GM21381 (cell line): ENCODE results near the gene ATXN1.
A peak's percentile ranks its signal among the peaks of the same experiment; 100 is the strongest.

ENCODE experiments used
- ATAC-seq: cut with Tn5 transposase; IDR thresholded peaks from one replicate; pipeline ENCODE4 v1.9.1; 2021; ENCODE audit warnings: mild to moderate bottlenecking, moderate library complexity; ENCODE audit not compliant: unreplicated experiment

The ATXN1 gene

DNA sequence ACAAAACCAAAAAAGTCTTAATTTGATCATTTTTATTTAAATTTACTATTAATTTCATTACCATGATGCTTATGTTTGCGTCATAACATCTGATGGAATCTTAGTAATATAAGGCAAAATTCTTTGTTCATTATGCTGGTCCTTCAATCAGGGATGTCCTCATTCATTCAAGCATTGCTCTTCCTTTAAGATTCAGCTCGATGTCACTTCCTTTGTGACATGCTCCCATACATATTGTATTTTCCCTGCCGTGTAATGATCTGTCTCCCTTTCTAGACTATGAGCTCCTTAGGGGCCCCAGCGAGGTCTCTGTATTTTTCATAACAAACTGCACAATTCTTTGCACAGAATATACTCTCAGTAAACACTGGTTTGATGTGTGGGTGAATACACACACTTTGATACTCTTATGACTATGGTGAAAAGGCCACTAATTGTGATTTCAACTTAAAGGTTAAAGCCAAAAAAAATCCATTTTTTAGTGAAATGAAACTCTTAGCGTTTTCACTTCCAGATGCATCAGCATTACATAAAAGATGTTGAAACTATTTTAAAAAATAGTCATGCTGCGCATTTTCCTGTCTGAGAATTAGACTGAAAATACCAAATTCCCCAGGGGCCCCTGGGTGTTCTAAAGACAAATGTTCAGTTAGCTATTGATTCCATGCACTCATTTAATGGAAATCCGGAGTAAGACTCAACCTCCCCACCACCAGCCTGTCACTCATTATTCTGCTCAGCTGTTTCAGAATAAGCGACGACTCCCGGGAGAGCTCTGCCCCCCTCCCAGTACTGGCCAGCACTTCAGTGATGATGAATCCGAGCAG is 169.7 kb downstream of the ATXN1 start:
- ATAC-seq, result peak; percentile 74

DNA sequence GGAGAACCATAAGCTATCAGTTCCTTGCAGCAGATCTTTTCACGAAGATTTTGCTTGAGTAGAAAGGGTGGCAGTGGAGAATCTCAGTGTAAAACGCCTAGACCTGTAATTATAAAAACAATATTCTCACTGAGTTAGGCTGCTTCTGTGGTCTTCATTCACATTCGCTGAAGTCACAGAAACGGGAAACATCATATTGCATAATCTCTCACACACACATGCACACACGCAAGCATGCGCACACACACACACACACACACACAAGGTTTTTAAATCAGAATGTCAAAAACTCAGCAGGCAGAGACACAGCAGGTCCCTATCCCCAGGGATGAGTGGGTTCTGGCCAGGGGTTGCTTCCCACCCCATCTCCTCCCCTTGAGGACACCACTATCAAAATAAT is 175.5 kb downstream of the ATXN1 start:
- no peak for ATAC-seq

DNA sequence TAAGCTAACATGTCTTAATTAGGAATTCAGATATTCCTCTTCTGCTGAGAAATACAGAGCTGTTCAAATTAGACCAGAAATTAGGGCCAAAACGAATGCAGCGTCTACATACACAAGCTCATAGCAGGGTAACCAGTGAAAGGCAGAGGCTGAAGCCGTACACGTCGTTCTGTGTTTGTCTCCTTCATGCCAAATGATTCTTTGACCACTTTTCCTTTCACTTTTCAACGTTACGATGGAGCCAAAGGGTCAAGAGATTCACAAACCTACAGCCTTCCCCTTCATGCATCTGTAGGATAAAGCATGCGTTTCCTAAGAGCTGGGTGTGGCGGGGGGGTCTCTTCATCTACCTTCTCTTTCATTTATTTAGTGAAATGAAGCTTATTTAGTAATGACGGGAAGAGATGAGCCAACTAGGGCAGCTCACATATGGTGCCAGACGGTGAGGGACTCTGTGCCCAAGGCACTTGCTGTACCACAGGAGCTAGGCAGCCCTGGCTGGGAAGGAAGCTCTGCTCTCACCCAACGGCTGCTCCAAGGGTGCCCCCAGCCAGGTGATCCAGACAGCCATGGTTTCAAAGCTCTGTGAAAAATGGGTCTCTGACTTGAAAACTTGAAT is 178.0 kb downstream of the ATXN1 start:
- ATAC-seq, result peak; percentile 48

- no peak for ATAC-seq
Observed at GRCh38 chr6:16582446-16583143, 178.7 kb downstream of the ATXN1 start.

- ATAC-seq, result no peak
Observed at GRCh38 chr6:16578695-16579285, 182.5 kb downstream of the ATXN1 start.

DNA sequence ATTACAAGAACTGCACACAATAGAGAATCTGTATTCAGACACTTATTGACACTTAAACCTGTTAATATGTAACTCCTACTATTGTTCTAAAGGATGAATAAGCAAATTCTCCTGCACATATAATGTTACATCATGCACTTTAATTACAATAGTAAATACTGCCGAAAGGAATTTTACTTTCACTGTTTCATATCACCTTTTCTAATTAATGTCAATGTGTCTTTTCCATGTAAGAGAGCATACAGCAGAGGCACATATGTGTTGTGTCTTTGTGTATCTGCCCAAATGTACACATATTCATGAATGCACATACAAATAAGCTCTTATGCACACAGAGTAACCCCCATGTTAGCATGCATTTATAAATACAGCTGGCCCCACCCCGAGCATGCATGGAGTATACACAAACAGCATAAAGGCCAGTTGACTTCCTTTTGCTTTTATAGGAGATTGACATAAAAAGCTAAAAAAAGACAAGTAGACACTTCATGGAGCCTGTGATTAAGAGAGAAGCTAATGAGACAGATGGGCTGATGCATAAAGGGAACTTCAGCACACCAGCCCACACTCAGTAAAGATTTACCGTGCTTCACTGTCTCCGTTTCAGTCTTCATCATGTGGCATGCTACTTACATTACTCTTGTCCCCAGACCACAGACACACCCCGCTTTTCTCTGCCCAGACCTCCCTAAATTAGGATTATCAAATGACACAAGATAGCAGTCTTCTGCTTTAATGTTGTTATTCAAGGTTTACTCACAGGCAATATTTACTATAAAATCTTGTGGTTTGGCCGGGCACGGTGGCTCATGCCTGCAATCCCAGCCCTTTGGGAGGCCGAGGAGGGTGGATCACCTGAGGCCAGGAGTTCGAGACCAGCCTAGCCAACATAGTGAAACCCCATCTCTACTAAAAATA is 184.6 kb downstream of the ATXN1 start:
- ATAC-seq, result peak; percentile 88

GRCh38 chr6:16575655-16576054 is 185.6 kb downstream of the ATXN1 start:
- no peak for ATAC-seq

GRCh38 chr6:16572943-16573342 is 188.3 kb downstream of the ATXN1 start:
- ATAC-seq, result no peak

GRCh38 chr6:16572317-16572716 is 188.9 kb downstream of the ATXN1 start:
- no peak for ATAC-seq

DNA sequence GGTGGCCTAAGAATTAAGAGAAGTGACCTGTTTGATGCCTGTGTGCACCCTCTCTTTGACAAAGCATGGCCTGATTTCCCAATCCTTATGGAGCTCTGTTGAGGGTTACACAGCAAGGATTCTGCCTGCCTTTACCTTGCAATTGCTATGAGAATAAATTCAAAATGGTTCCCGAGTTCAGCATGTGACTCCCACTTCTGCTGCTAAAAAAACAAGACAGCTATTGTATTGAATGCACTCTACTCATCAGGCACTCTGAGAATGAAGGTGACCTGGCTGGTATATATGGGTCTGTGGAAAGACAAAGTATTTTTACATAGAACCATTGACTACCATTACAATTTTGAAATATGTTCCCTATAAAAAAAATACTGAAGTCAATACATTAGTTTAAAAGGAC is 190.3 kb downstream of the ATXN1 start:
- ATAC-seq, result no peak

DNA sequence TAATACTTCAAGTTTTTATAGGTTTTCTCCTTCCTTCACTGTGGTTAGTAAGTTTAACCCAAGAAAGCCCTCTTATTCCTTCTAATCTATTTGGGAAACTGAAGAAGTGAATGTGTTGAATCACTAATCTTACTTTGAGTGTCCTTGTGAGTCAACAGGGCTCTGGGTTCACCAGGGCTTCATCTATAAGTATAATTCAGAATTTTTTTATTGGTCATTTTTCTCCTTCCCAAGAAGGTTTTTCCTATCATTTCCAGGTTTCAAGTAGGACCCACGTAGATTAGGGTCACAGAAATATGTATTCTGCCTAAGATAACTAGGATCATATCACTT is 191.1 kb downstream of the ATXN1 start:
- no peak for ATAC-seq

DNA sequence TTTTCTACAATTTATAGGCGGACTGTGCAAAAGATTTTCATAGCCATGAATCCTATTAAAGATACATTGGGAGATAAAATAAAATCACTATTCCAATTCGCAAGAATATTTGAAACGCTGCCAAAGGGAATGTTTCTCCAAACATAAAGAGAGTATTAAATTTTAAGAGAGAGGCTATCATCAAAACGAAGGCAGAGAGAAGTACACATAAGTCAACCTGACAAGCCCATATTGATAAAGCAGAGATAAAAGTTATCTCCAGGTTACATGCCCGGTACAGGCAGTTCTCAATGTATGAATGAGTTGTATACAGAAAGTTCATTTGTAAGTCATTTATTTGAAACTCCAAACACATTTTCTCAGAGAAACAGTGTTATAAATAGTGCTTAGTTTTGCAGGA is 193.1 kb downstream of the ATXN1 start:
- ATAC-seq, result no peak

DNA sequence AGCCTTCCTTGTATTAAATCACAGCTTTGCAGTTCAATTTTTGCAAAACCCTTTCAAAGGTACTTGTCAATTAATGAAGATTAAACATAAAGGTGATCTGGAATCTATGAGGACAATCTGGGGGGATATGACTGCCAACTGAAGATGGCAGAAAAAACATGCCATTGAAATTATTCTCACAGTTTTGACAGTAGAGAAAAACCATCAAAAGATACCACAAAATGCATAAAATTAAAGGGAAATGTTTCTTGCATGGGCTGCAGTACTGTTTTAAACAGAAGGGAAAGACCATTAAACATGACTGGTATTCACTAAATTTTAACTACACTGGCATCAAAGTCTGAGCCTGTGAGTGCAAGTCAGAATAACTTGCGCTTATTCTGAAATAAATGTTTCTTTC is 194.2 kb downstream of the ATXN1 start:
- ATAC-seq, result no peak

DNA sequence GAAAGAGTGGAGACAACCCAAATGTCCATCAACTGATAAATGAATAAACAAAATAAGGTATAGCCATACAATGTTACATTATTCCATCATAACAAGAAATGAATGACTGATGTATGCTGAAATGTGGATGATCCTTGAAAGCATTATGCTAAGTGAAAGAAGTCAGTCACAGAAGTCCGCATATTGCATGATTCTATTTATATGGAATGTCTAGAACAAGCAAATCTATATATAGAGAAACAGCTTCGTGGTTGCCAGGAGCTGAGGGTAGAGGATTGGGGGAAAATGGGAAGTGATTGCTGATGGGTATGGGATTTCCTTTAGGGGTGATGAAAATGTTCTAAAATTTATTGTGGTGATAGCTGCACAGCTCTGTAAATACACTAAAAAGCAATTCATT is 196.8 kb downstream of the ATXN1 start:
- ATAC-seq, result no peak

GRCh38 chr6:16563628-16564240 is 197.5 kb downstream of the ATXN1 start:
- no peak for ATAC-seq

DNA sequence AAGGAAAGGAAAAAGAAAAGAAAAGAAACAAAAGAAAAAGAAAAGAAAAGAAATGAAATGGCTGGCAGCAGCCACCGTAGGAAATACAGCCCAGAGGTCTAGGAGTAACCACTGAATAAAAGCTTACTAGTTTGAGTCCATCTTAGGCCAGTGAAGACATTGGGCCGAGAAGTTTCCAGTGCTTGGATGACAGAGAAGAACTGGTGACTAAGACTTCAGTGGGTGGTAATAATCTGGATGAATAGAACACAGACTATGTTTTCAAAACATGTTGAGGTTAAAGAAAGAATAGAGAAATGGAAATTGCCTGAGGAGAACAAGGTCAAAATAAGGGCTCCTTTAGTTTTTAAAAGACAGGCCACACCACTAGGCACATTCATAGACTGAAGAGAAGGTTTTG is 198.8 kb downstream of the ATXN1 start:
- no peak for ATAC-seq

GRCh38 chr6:16559071-16559470 is 202.2 kb downstream of the ATXN1 start:
- ATAC-seq, result no peak

DNA sequence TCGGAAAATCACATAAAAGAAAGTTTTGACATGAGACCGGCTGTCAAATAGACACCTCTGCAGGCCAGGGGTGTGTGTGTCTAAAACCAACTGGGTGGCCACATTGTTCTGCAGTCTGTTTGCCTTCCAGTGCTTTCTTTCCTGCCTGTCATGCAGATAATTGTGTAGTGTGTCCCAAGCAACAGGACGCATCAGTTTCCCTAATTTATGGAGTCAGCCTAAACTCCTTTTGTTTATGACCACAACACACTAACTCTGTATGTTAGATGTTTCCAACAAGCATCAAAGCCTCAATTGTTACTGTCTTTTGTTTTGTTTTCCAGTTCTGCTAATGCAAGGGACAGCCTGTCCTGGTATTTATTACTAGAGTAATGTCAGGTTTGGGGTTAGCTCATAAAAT is 205.7 kb downstream of the ATXN1 start:
- ATAC-seq, result no peak

GRCh38 chr6:16553531-16553930 is 207.7 kb downstream of the ATXN1 start:
- ATAC-seq, result no peak

DNA sequence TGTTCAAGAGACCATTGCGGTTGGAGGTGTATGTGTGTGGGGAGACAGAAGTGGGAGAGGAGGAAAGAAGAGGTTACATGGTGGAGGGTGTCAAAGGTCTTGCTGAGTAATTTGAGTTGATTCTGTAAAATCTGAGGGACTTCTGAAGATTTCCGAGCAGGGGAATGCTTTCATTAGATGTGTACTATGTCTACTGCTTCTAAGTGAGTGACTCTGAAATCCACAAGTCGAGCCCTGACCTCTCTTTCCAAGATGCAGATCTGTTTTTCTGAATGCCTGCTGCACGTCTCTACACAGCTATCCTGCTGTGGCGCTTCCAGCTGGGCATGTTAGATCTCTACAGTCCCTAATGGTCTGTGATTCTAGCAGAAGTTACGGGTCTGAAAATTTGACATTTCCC is 209.8 kb downstream of the ATXN1 start:
- no peak for ATAC-seq
